ENCODE measurements around the gene MRPL17.
A peak's percentile ranks its signal among the peaks of the same experiment; 100 is the strongest.

The MRPL17 gene

DNA sequence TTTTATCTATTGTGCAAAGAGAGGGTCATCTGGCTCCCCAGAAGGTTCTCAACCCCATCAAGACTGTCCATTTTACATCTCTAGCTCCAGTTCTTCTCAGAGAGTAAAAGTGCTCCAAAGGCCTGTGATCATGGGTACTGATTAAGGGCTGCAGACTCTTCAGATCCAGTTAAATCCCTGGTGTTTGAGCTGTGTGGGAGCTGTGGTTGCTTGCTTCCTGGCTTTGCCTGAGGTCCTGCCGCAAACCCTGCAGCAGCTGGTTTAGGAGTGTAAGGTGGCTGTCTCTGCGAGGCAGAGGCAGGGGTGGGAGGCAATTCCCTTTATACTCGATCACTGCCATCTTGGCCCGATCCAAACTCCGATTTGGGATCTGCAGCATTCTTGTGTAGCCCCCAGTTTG lies 1.2 kb downstream of the MRPL17 start:
- DNase-seq, result no peak

DNA sequence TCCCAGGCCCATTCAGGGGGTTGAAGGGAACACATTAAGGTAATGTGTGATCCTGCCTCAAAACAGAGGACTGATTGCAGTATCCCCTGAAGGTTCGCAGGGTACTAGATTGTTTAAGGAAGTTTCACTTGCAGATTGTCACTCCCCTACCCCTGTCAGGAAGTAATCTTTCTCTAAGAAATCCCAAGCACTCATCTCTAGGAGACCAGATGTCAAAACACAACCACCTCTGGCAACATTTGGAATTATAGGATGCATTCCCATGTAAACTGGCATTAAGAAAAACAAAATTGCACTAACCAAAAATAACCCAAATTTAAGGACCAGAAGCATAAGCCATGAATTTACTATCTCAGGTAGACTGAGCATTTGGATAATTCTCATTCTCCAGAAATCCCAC lies 1.6 kb downstream of the MRPL17 start:
- DNase-seq, result no peak

GRCh38 chr11:6677018-6677417 lies 6.1 kb downstream of the MRPL17 start:
- DNase-seq, result no peak

DNA sequence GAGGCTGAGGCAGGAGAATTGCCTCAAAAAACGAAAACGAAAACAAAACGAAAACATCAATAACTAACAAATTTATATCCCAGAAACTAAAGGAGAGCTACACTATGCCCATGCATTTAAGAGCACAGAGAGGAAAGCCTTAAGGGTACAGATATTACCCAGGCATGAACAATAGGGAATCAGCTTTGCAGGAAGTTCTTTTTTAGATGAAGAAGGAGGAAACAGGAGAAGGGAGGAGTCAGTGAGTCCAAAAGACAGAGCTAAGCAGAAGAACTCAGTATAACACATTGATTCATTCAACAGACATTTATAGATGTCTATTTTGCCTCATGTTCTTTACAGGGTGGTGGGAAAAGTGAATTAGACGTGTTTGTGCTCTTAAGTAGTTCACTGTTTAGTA lies 8.3 kb downstream of the MRPL17 start:
- no peak for DNase-seq

DNA sequence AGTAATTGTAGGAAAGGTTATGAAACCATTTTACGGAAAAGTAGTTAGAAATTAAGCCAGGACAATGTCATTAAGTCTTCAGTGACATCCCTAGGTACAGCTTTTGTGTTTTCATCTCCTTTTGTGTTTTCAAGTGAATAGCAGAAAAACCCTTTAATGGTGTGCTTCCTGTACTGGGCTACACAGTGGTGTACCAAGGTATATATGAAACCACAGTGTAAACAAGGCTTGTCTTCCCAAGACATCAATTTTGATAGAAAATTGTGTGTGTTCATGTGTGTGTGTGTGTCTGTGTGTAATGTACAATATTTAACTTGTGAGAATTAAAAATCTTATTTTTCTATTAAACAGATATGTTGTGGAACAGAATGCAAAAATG lies 8.9 kb downstream of the MRPL17 start:
- DNase-seq, result no peak

DNA sequence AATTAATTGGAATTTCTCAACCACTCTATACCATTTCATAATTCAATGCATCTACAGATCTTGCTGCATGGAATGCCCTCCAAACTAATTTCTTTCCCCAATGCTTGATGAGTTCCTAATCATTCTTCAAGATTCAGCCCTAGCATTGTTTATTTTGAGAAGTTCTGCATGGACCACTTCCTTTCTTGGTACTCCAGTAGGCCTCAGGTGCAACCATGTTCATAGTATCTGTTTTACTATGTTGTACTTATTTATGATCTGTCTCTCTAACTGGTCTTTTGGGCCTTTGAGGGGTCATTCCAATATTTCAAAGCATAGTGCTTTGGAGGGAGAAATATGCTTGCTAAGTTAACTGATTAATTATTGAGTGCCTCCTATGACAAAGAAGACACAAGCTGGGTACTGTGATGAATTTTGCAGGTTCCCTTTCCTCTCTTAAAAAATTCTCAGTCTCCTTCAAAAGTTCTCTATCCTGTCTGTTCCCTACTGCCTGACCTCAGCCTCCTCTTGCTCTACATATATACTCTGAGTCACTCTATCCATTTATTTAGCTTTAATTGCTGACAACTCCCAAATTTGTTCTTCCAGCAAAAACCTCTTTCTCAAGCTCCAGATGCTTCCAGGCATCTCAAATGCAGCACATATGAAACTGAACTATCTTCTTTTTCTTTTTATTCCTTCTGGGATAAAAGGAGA lies 9.5 kb downstream of the MRPL17 start:
- DNase-seq, result no peak

- no peak for DNase-seq
Observed at GRCh38 chr11:6671991-6672390, 11.1 kb downstream of the MRPL17 start.

- no peak for DNase-seq
Observed at GRCh38 chr11:6670202-6670830, 12.8 kb downstream of the MRPL17 start.

- peak; percentile 2 for DNase-seq
Observed at GRCh38 chr11:6667733-6668374, 15.3 kb downstream of the MRPL17 start.

- no peak for DNase-seq
Observed at GRCh38 chr11:6666302-6667183, 16.6 kb downstream of the MRPL17 start.

GRCh38 chr11:6664551-6664950 lies 18.6 kb downstream of the MRPL17 start:
- no peak for DNase-seq

DNA sequence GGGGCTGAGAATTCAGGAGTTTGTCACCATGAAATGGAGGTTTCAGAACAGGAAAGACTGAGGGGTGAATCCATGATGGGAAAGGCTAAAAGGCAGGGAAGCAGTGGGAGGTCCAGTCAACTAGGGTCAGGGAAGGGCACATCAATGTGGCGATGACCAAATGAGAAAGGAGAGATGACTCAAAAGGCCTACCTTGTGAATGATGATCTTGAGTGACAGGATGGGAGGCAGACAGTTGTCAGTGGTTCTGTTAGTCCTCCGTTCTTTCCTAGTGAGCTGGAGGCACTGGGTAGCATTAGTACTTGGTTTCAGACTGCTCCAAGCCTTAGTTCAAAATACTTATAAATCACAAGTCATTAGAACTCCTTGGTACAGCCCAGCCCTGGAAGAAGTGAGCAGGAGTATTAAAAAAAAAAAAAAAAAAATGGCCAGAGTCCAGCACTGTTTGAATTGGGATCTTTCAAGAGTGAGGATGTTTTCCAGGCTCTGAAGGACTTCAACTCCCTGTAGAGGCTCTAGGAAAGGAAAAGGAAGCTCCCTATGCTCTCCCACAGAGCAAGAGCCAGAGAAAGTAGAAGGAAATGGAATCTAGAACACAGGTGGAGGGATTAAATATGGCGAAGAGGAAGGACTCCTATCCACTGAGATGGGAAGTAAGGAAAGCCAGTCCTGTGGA lies 19.2 kb downstream of the MRPL17 start:
- DNase-seq, result no peak

- DNase-seq, result no peak
Observed at GRCh38 chr11:6660712-6661111, 22.4 kb downstream of the MRPL17 start.

DNA sequence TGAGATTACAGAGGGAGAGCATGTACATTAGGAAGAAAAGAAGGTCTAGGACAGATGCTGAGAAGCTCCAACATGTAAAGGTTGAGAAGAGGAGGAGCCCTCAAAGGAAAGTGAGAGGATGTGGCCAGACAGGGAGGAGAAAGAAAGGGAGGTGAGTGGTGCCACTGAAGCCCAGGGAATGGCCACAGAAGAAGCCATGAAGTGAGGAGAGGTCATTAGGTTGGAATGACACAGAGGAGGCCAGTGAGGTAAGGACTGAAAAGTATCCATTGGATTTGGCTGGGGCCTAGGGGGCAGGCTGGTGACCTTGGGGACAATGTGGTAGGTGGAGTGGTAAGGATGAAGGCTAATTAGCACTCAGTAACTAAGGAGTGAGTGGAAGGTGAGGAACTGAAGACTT lies 24.5 kb downstream of the MRPL17 start:
- DNase-seq, result no peak

DNA sequence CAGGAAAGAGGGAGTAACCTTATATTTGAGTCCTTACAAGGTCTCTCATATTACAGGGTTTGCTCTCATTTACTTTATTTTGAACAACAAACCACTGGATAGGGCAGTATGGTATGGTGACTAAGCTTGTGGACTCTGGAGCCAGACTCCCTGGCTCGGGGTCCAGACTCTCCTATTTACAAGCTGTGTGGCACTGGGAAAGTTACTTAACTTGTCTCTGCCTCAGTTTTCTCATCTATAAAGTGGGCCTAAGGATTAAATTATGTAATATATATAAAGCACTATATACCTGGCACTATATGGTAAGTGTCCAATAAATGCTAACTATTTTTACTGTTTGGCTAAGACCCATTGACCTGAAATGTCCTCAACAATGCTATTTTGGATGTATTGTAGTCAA lies 25.8 kb downstream of the MRPL17 start:
- DNase-seq, result no peak

DNA sequence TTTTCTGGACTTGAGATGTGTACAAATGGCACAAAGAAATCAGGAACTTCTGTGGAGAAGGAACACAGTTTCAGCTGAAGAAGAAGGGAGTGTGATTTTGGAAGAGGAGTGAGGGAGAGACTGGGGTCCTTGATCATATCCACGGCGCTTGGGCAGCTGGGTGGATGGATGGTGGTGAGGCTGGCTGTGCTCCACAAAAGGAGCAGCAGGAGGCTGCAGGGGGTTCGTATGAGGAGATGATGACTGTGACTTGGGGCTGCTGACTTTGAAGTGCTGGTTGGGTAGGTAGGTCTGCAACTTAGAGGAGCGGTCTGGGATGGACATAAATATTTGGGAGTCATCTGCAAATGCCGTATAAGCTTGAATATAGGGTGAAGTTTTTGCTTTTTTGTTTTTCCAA lies 26.2 kb downstream of the MRPL17 start:
- no peak for DNase-seq

DNA sequence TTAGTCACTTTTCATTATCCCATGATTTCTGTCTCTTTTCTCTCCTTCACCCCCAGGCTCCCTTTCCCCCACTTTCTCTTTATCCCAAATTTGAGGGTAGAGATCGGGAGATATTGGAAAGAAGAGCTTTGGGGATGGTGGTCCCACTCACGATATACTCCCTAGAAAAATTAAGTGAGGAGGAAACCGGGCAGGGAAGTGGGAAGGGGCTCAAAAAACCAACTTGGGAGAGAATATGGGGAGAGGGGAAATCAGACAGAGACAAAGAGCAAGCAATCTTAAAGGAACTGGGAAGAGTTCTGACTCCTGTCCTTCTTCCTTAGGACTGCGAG lies 26.6 kb downstream of the MRPL17 start:
- no peak for DNase-seq

GRCh38 chr11:6655790-6656583 lies 27.2 kb downstream of the MRPL17 start, which contains the start of gene DCHS1:
DCHS1 (minus strand) TSS chr11:6655809; CDS start chr11:6641613, 14,196 bp downstream.
- no peak for DNase-seq

GRCh38 chr11:6655020-6655789 lies 27.9 kb downstream of the MRPL17 start:
- DNase-seq, result no peak

- DNase-seq, result no peak
Observed at GRCh38 chr11:6654281-6655019, 28.7 kb downstream of the MRPL17 start.

GRCh38 chr11:6653656-6654055 lies 29.5 kb downstream of the MRPL17 start:
- no peak for DNase-seq
